Muscle of leg (tissue), 16 donors: ENCODE measurements around the gene NR1I3. TPM values are rescaled to one million over a fixed set of nuclear protein-coding genes. Genes with fewer than 3 reads are reported as not detected.

ENCODE experiments used
- DNase-seq: peaks from one replicate; pipeline ENCODE4 v3.0.0; 2013
- H3K27ac ChIP-seq: one replicate; pipeline ENCODE4 v1.5.1; 2013; ENCODE audit warnings: mild to moderate bottlenecking, low read length, control low read depth
- H3K27me3 ChIP-seq: one replicate; pipeline ENCODE4 v1.6.1; 2013; ENCODE audit warnings: low read length; ENCODE audit not compliant: control insufficient read depth, insufficient read depth
- H3K36me3 ChIP-seq: one replicate; pipeline ENCODE4 v1.6.1; 2013; ENCODE audit warnings: low read length; ENCODE audit not compliant: control insufficient read depth, insufficient read depth
- H3K4me1 ChIP-seq: one replicate; pipeline ENCODE4 v1.6.1; 2013; ENCODE audit warnings: low read length; ENCODE audit not compliant: control insufficient read depth, insufficient read depth
- H3K4me3 ChIP-seq: one replicate; pipeline ENCODE4 v1.5.1; 2013; ENCODE audit warnings: low read length, control low read depth
- H3K9me3 ChIP-seq: replicated peaks from 2 replicates; pipeline ENCODE4 v1.6.1; 2013; ENCODE audit warnings: low read depth, low read length; ENCODE audit not compliant: control insufficient read depth
- WGBS: methylation state at CpG from one replicate; pipeline ENCODE4 v1.1.5; 2013; ENCODE audit warnings: missing lambda C conversion rate; ENCODE audit not compliant: insufficient coverage; 5-methylcytosine and 5-hydroxymethylcytosine counted together
- long read RNA-seq, 11 donors: transcript quantifications; one replicate each; lab custom pipeline, GENCODE V29; 2026
- polyA plus RNA-seq, 8 donors: library from polyadenylated mRNA; unstranded; fragments of 120-200 nt; gene quantifications; one replicate each; pipeline versions ENCODE4 v1.2.1 to v1.2.3, GENCODE V29; 2013; ENCODE audit warnings: inconsistent platforms in 1 of 8, low replicate concordance in 1 of 8; ENCODE audit not compliant: insufficient read length in 8 of 8, insufficient read depth in 1 of 8
- total RNA-seq: library from RNA; stranded (reverse); fragments of 120-200 nt; gene quantifications from one replicate; pipeline ENCODE4 v1.2.4, GENCODE V29; 2013

The NR1I3 gene
- total RNA-seq (not detected), polyA plus RNA-seq (1 to 10 TPM in 6 of 8 donors, under 1 TPM in 2; 0.50 to 1.5 (median 1.1) TPM)
- long read RNA-seq, donor 1: 0 reads
- long read RNA-seq, donor 2: 0 reads
- long read RNA-seq, donor 3: 0 reads
- long read RNA-seq, donor 4: 0 reads
- long read RNA-seq, donor 5: 0 reads
- long read RNA-seq, donor 6, partial matches to known transcripts: 13 of 13 reads
- long read RNA-seq, donor 6, other reads (novel, unspliced or antisense): 0 of 13 reads
- long read RNA-seq, donor 7: 0 reads
- long read RNA-seq, donor 8: 0 reads
- long read RNA-seq, donor 9, partial matches to known transcripts: 76 of 76 reads
- long read RNA-seq, donor 9, other reads (novel, unspliced or antisense): 0 of 76 reads
- long read RNA-seq, donor 10: 0 reads
- long read RNA-seq, donor 11: 0 reads

- 47% methylated on average over 3 of the region's 4 CpGs for WGBS
Measured at GRCh38 chr1:161238039-161238473, at the start of gene NR1I3. Gene NR1I3, minus strand, starts transcription at chr1:161238203. Its CDS starts 1,638 bp downstream, at chr1:161236565.

DNA sequence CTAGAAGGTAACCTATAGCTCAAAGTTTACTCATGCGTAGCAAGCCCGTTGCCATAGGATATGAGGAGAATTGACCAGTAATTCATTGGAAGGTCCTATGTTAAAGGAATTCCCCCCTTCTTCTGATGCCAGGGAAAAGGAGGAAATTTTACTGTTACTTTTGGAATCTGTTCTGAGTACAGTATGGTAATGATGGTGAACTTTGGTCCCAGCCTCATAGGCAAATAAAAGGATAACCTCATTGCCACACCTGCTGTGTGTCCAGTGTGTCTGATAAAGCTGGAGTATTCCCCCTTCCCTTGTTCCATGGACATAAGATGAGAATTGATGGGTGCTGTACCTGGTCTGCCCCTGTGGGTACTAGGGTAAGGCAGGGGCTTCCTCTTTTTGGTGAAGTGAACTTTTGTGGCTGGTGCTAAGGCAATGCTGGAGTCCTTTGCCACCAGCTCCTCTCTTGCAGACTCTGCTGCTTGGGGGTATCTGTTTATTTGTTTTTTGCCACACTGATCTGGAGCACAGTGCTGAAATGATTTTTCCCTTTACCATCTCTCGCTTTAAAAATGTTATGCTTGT lies 49.6 kb upstream of the NR1I3 start:
- Histone ChIP-seq H3K27me3 (no peaks in the 10 kb centered on the region), H3K9me3 (no peaks in the 10 kb centered on the region), H3K27ac (no peak overlapping the region), H3K36me3 (no peaks in the 10 kb centered on the region), H3K4me3 (no peak overlapping the region), H3K4me1 (no peaks in the 10 kb centered on the region)
- WGBS: no CpG with 5 or more reads among the region's 3 CpGs
- no peak for DNase-seq

More at GRCh38 chr1:161238039-161238473, at the start of gene NR1I3:
- H3K4me3 ChIP-seq: no peak within 1 kb of the TSS
- no peak for DNase-seq
- H3K4me1 ChIP-seq: no peaks in the 10 kb centered on the region
- H3K27ac ChIP-seq: no peak within 1 kb of the TSS
- peaks cover 4% of the 10 kb centered on the region for H3K27me3 ChIP-seq
- no peaks in the 10 kb centered on the region for H3K9me3 ChIP-seq
- no peaks in the 10 kb centered on the region for H3K36me3 ChIP-seq

GRCh38 chr1:161285521-161285920 lies 47.5 kb upstream of the NR1I3 start:
- H3K4me3 ChIP-seq: no peak overlapping the region

GRCh38 chr1:161285113-161285512 lies 47.1 kb upstream of the NR1I3 start:
- no peaks in the 10 kb centered on the region for H3K27me3 ChIP-seq
- WGBS: 67% methylated on average over 1 of the region's 2 CpGs
- no peak for DNase-seq
- no peaks in the 10 kb centered on the region for H3K4me1 ChIP-seq
- H3K9me3 ChIP-seq: no peaks in the 10 kb centered on the region
- H3K4me3 ChIP-seq: no peak overlapping the region
- H3K36me3 ChIP-seq: no peaks in the 10 kb centered on the region
- H3K27ac ChIP-seq: no peak overlapping the region

More at GRCh38 chr1:161285521-161285920, 47.5 kb upstream of the NR1I3 start:
- DNase-seq: no peak
- Histone ChIP-seq H3K36me3 (no peaks in the 10 kb centered on the region), H3K4me1 (no peaks in the 10 kb centered on the region), H3K27me3 (no peaks in the 10 kb centered on the region), H3K9me3 (no peaks in the 10 kb centered on the region), H3K27ac (no peak overlapping the region)
- 68% methylated on average over 4 of the region's 5 CpGs for WGBS

DNA sequence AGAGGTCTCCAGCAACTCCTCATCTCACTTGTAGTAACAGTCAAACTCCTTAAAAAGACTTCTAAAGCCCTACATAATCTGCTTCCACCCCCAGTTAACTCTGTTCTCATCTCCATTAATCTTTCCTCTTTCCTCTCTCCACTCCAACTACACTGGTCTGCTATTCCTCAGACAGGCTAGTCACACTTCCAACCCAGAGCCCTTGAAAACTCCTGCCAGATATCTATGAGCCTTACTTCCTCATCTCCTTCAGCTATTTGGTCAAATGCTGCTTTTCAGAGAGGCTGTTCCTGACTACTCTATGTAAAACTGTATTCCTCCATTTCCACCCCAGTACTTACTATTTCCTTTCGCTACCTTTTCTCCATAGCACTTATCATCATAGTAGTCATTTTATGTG lies 45.0 kb upstream of the NR1I3 start:
- Histone ChIP-seq H3K27ac (no peak overlapping the region), H3K36me3 (no peaks in the 10 kb centered on the region), H3K27me3 (no peaks in the 10 kb centered on the region), H3K9me3 (no peaks in the 10 kb centered on the region), H3K4me3 (no peak overlapping the region), H3K4me1 (no peaks in the 10 kb centered on the region)
- no peak for DNase-seq
- WGBS: no CpG with 5 or more reads among the region's 1 CpG

DNA sequence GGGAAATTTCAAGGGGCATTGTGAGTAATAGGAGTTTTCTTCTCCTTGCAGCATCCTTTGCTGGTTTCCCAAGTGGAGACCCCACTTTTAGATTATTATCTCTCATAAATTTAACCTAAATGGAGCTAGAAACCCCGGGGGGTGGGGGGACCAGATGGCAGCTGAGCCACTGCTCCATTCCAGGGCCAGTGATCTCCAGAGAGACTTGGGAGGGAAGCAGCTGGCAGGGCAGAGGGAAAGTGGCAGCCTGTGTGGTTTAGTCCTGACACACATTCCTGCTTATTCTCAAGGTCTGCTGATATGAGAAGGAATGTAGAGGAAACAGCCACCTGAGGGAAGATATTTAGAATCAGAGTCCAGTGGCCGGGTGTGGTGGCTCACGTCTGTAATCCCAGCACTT lies 36.9 kb upstream of the NR1I3 start:
- H3K4me1 ChIP-seq: no peaks in the 10 kb centered on the region
- no peak overlapping the region for H3K27ac ChIP-seq
- H3K9me3 ChIP-seq: no peaks in the 10 kb centered on the region
- no CpG with 5 or more reads among the region's 3 CpGs for WGBS
- H3K4me3 ChIP-seq: no peak overlapping the region
- no peaks in the 10 kb centered on the region for H3K36me3 ChIP-seq
- peaks cover 2% of the 10 kb centered on the region for H3K27me3 ChIP-seq
- DNase-seq: no peak

DNA sequence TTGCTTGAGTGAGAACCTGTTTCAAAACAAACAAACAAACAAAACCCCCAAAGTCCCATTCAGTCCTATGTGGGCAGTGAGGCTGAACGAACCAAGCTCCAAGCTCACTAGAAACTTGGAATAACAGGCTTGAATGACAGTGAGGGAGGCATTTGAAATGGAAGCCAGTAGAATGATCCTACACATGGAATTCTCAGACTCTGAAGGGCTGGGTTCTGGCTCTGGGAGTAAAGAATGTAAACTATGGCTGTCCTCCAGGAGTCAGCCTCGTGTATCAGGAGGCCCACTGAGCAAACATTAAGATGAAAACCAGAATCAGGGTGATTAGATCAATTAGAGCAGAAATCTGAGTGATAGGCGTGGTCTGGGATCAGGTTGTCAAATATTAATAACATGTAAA lies 35.4 kb upstream of the NR1I3 start:
- DNase-seq: no peak
- H3K4me1 ChIP-seq: no peaks in the 10 kb centered on the region
- no peaks in the 10 kb centered on the region for H3K9me3 ChIP-seq
- H3K27me3 ChIP-seq: peaks cover 2% of the 10 kb centered on the region
- H3K36me3 ChIP-seq: no peaks in the 10 kb centered on the region
- 0% methylated on average over 1 of the region's 3 CpGs for WGBS
- no peak overlapping the region for H3K4me3 ChIP-seq
- H3K27ac ChIP-seq: no peak overlapping the region

- WGBS: 60% methylated on average over 2 of the region's 3 CpGs
- Histone ChIP-seq H3K36me3 (no peaks in the 10 kb centered on the region), H3K27me3 (no peaks in the 10 kb centered on the region), H3K9me3 (no peaks in the 10 kb centered on the region), H3K4me1 (peaks cover 8% of the 10 kb centered on the region), H3K27ac (no peak overlapping the region), H3K4me3 (no peak overlapping the region)
- peak; percentile 45 for DNase-seq
Measured at GRCh38 chr1:161267321-161267720, 29.3 kb upstream of the NR1I3 start.

DNA sequence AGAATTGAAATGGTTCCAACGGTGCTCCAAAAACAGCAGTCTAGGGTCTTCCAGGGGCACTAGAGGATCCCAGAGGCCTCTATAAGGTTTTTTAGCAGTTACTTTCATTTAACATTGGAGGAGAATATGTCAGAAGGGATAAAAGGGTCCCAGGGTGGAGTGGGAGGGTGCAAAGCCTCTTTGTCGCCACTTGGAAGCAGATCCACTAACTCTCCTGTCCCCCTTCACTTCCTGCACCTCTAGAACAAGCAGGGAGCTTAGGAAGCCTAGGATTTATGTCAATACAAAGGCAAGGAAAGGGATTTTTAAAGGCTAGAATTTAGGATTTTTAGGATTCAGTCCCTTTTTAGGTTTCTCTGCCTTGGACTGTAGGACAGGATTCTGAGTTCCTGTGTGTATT lies 28.8 kb upstream of the NR1I3 start:
- 14% methylated on average over 1 of the region's 2 CpGs for WGBS
- H3K27ac ChIP-seq: no peak overlapping the region

DNA sequence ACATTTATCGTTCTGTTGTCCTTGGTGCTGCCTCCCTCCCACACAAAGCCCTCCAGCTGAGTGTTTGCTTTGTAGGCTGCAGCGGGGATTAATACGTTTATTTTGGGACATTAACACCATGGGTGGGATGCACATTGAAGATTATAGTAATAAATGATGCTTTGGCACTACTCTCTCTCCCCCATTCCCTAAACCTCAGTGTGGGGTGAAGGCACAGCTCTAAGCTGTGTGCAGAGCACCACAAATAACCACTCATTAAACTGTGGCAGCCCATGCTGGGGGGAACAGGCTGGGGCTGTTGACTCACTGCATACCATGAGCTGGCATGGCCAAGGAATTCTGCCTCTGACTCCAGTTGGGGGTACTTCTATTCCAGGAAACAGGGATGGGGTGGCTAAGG lies 28.2 kb upstream of the NR1I3 start:
- Histone ChIP-seq H3K36me3 (no peaks in the 10 kb centered on the region), H3K4me1 (peaks cover 10% of the 10 kb centered on the region), H3K4me3 (no peak overlapping the region), H3K27ac (no peak overlapping the region), H3K9me3 (no peaks in the 10 kb centered on the region), H3K27me3 (peaks cover 3% of the 10 kb centered on the region)
- DNase-seq: no peak
- no CpG with 5 or more reads among the region's 3 CpGs for WGBS

More for the DNA sequence above, 28.8 kb upstream of the NR1I3 start:
- Histone ChIP-seq H3K4me1 (peaks cover 8% of the 10 kb centered on the region), H3K36me3 (no peaks in the 10 kb centered on the region), H3K9me3 (no peaks in the 10 kb centered on the region), H3K4me3 (no peak overlapping the region), H3K27me3 (no peaks in the 10 kb centered on the region)
- no peak for DNase-seq
